Transverse colon (tissue), 4 donors: ENCODE data around the gene WDR75.

Source experiments
- EP300 ChIP-seq: sonication (generic); formaldehyde crosslinking; IDR thresholded peaks from one replicate; pipeline ENCODE4 v1.6.1; 2017; ENCODE audit warnings: antibody characterized with exemption, low read depth
- POLR2A ChIP-seq: fragments of 450-650 bp; IDR thresholded peaks from one replicate; pipeline ENCODE4 v1.6.1; 2016; ENCODE audit warnings: antibody characterized with exemption, mild to moderate bottlenecking, moderate library complexity
- POLR2AphosphoS5 ChIP-seq, 3 donors: sonication (generic); formaldehyde crosslinking; IDR thresholded peaks; one replicate each; pipeline ENCODE4 v1.6.1; 2016; ENCODE audit warnings: antibody characterized with exemption in 3 of 3
- TF ChIP-seq, protein P1 (sequence below), 5 experiments: fragments of 200-600 bp in 3 of 5; fragments of 450-650 bp in 2 of 5; sonication (generic) in 3 of 5; IDR thresholded peaks; 1 replicate in 2 of 5; 2 replicates in 3 of 5; pipeline ENCODE4 v1.5.1; 2016 to 2017; ENCODE audit warnings: antibody characterized with exemption in 5 of 5, inconsistent platforms in 3 of 5, mild to moderate bottlenecking in 2 of 5, moderate library complexity in 1 of 5

DNA sequence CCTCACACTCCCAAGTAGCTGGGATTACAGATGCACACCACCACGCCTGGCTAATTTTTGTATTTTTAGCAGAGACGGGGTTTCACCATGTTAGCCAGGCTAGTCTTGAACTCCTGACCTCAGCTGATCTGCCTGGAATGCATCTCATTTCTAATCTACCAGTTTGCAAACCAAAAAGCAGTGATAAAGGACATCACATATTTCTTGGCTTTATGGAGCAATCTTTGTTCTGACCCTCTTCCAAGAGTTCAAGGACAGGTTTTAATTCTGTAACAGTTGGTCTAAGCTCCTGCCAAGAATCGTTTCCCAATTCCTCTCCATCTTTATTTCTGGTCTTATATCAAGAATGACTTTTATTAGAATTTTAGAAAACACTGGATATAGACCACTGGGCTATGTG lies 71.6 kb downstream of the WDR75 start:
- TF ChIP-seq, protein P1, sequence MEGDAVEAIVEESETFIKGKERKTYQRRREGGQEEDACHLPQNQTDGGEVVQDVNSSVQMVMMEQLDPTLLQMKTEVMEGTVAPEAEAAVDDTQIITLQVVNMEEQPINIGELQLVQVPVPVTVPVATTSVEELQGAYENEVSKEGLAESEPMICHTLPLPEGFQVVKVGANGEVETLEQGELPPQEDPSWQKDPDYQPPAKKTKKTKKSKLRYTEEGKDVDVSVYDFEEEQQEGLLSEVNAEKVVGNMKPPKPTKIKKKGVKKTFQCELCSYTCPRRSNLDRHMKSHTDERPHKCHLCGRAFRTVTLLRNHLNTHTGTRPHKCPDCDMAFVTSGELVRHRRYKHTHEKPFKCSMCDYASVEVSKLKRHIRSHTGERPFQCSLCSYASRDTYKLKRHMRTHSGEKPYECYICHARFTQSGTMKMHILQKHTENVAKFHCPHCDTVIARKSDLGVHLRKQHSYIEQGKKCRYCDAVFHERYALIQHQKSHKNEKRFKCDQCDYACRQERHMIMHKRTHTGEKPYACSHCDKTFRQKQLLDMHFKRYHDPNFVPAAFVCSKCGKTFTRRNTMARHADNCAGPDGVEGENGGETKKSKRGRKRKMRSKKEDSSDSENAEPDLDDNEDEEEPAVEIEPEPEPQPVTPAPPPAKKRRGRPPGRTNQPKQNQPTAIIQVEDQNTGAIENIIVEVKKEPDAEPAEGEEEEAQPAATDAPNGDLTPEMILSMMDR (IDR thresholded peaks at IDR 0.05), result no peak
- no peak for TF ChIP-seq POLR2AphosphoS5 (IDR thresholded peaks at IDR 0.05)
- no peak for TF ChIP-seq EP300
- no peak for TF ChIP-seq POLR2A
